ENCODE data around the gene SDR42E1.

Gene SDR42E1, protein sequence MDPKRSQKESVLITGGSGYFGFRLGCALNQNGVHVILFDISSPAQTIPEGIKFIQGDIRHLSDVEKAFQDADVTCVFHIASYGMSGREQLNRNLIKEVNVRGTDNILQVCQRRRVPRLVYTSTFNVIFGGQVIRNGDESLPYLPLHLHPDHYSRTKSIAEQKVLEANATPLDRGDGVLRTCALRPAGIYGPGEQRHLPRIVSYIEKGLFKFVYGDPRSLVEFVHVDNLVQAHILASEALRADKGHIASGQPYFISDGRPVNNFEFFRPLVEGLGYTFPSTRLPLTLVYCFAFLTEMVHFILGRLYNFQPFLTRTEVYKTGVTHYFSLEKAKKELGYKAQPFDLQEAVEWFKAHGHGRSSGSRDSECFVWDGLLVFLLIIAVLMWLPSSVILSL

DNA sequence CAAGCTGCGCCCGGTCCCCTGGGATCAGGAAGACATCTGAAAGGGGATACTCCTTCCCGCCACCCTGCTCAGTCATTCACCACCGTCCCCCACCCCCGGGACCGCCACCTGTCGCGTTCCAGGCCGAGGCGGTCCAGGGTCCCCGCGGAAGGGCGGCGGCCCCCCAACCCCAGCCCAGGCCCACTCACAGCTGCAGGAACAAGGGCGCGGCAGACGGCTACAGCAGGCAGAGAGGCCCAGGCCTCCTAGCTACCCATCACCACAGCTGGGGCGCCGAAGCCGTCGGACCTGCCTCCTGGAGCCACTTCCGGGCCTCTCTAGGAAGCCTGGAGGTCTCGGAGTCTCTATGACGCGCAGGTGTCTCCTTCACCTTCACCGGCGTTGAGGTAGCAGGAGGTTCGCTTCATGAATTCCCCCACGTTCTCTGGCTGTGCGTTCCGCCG lies at the start of gene SDR42E1:
Gene SDR42E1, minus strand, starts transcription at position 272 of the 443 bp plus-strand sequence. CDS start 10,612 bp downstream, outside the sequence.
- DNase-seq (ENCODE audit: low spot score): no peak

DNA sequence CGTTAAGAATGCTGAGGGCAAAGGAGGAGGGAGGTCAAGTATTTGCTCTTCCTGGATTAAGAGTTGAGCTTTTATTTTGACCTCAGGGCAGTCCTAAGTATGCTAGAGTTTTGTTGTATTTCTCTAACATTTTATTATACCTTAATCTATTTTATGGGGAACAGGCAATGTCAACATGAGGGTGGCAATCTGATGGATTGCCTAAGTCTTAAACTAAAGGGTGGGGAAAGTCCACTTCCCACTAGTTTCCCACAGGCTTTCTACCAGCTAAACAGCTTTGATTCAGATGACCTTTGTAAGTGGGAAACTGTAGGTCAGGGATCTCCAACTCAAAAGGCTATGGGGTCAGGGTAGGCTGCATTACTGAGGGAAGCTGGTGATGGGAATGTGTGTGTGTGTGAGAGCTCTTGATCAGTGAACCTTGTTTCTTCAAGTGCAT lies 48.7 kb upstream of the SDR42E1 start:
- DNase-seq (ENCODE audit: low spot score): no peak

- DNase-seq (ENCODE audit: low spot score): no peak
Measured at GRCh38 chr16:82059161-82059982, 48.1 kb upstream of the SDR42E1 start.

DNA sequence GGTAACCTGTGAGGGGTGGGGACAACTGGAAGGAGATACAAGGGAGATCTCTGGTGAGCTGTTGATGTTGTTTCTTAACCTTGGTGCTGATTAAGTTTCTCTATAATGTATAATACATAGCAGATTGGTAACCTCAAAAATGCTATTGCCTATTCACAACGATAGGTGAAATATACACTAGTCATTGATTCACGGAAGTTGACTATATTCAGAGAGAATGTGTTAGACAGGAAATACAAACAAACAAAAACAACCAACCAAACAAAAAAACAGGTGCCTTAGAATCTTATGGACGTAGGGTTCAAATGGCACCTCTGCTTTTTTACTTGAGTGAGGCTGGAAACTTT lies 45.3 kb upstream of the SDR42E1 start:
- no peak for DNase-seq (ENCODE audit: low spot score)

DNA sequence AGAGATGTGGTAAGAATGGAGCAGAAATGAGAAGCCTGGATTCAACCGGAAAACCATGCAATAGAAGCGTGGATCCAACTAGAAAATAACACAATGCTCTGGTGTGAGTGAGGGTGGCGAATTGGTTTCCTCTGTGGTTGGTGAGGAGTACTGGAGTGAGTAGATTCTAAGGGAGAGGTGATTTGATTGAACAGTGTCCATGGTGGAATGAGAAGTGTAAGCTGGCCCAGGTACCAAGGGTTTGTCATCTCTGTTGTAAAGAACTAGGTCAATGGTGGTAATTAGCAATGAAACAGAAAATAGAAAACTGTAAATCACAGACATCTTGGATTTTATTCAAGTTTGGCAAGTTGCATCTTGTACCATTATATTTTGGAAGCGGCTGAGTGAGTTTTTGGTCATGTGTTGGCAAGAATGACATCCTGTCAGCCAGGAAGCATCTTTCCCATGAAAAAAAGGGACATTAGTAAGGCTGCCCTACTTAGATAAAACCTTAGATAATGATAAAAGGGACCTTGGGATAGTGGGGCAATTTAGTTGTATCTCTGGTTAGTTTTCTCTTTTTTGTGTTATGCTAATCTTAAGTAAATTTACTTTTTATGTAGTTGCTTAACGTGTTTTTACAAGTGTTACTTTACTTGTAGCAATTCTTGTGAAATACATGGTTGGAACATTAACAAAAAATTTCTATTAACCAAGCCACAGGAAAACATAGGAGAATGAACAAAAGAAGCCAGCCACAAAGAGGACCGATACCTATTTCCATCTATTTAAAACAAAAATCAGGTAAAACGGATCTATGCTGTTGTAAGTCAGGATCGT lies 44.7 kb upstream of the SDR42E1 start:
- DNase-seq (ENCODE audit: low spot score): no peak

DNA sequence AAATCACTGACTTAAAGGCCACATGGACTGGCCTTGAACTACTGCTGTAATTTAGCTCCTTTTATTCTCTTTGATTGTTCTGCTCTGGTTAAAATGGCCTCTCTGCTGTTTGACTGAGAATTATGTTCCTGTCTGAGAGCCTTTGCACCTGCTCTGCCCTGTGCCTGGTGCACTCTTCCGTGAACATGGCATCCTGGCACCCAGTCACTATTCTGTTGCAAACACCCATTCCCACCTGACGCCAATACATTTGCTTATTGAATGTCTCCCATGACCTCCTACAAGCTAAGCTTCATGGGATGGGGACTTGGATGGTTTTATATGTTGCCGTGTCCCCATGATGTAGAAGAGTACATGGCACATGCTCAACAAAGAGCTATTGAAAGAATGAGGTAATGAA lies 43.8 kb upstream of the SDR42E1 start:
- no peak for DNase-seq (ENCODE audit: low spot score)

GRCh38 chr16:82051656-82052055 lies 40.4 kb upstream of the SDR42E1 start:
- DNase-seq (ENCODE audit: low spot score): no peak

DNA sequence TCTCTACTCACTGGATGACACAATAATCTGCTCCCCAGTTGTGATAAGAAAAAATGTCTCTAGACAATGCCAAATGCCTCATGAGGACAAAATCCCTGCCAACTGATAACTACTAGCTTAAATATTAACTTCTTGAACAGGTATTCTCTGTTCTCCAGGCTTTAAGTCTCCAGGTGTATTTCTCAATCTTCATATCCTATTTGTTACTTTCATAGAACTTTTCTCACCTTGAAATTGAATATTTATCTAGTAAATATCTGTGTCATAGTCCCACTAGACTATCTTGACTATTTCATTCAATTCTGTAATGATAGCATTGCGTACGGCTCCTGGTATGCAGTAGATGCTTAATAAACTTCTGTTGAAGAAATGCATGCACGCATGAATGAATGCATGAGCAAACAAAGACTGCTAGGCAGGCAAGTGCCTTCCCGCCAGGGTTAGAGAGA lies 39.7 kb upstream of the SDR42E1 start:
- no peak for DNase-seq (ENCODE audit: low spot score)

DNA sequence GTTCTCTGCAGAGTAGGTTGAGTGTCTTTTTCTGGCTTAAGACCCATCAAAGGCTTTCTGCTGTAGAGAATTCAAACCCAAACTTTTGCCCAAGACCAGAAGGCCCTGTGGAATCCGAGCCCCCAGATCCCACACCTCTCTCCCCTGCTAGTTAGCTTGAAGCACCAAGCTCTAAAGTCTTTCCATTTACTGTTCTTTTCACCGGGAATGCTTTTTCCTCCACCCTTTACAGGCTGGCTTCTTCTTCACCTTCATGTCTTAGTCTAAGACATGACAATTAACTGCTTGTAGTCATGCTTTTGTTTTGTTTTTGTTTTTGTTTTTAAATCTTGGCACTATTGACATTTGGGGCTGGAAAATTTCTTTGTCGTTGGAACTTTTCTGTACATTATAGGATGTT lies 39.2 kb upstream of the SDR42E1 start:
- DNase-seq (ENCODE audit: low spot score): no peak

DNA sequence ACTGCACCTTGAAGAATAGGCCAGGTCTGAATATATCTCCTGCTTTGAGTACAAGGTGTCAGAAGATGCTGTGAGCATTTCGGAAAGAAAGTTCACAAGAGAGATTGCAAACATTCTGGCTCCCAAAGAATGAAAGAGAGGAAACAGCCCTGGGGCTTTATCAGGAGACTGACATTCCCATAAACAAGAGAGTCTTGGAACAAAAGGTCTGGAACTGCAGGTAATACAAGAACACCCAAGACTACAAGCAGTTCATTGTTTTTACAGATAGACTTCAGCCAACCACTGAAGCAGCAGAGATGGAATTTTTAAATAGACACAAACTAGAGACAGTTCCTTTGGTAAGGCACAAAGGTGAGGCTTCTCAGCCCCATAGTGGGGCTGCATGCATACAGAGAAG lies 38.2 kb upstream of the SDR42E1 start:
- no peak for DNase-seq (ENCODE audit: low spot score)

GRCh38 chr16:82047787-82048186 lies 36.5 kb upstream of the SDR42E1 start:
- DNase-seq (ENCODE audit: low spot score): no peak

DNA sequence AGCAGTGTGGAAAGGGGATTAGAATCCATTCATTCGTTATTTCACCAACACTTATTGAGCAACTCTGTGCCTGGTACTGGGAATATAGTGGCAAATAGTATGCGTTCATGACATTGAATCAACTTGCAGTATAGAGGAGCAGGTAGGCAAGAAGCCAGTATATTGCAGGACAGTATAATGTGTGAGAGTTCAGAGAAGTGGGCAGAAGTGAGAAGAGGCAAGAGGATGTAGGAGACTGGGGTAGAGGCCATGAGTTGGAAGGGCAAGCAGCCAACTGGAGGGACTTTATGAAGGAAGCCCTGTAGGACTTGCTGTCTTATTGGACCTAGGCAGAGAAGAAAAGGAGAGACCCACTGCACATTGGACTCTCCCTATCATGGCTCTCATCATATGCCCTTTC lies 36.1 kb upstream of the SDR42E1 start:
- no peak for DNase-seq (ENCODE audit: low spot score)

- DNase-seq (ENCODE audit: low spot score): no peak
Measured at GRCh38 chr16:82046941-82047340, 35.7 kb upstream of the SDR42E1 start.

- DNase-seq (ENCODE audit: low spot score): no peak
Measured at GRCh38 chr16:82046541-82046940, 35.3 kb upstream of the SDR42E1 start.

DNA sequence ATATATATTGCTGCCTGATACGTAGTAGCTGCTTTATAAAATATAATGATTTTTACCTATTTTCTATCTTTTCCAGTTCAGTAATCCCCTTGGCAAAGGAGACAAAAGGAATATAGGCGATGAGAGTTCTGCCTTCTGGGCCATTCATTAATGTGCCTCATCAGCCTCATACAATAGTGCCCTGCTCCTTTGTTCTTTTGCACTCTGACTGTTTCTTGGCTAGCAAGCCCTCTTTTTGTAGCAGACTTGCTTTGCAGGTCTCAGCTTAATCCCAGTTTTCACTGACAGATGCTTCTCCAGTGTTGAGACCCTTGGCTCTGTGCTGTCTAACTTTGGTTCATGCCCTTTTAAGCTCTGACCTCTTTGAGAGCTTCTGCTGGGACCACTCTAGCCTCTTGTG lies 34.2 kb upstream of the SDR42E1 start:
- no peak for DNase-seq (ENCODE audit: low spot score)

- DNase-seq (ENCODE audit: low spot score): no peak
Measured at GRCh38 chr16:82044585-82044911, 33.3 kb upstream of the SDR42E1 start.

DNA sequence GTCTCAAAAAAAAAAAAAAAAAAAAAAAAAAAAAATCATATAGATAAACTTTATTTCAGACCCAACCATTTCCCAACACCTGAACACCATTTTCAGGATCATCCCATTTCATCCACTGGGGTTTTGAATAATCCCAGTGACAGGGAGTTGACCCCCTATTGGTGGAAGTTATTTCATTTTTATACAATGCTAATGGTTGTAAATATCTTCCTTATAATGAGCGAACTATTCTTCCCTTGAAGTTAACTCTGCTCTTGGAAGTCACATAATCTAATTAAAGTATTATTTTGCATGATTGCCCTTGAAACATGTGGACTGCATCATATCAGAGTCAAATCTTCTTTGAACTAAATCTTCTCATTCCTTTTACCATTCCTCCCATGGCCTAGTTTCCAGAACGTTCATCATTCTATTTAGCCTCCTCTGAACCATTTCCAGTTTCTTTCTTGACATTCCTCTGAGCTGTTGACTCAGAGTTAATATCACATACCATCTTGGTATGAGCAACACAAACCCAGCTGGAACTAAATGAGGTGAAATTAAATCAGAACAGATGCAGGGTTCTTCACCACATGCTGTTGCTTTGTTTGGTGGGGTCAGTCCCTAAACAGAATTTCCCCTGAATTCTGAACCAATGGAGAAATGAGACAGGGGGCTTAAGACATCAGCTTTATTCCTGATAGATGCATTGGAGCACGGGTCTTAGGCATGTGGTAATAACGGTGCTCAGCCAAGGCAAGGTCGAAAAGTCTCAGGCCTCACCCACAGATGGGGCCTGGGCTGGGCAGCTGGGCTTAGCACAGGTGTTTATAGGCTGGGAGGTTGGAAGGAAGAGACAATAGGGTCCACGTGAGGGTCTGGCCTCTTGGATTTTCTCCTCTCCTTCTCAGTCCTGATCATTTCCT lies 32.7 kb upstream of the SDR42E1 start:
- DNase-seq (ENCODE audit: low spot score): no peak

GRCh38 chr16:82042846-82043245 lies 31.6 kb upstream of the SDR42E1 start:
- no peak for DNase-seq (ENCODE audit: low spot score)

GRCh38 chr16:82042144-82042543 lies 30.9 kb upstream of the SDR42E1 start:
- DNase-seq (ENCODE audit: low spot score): no peak

GRCh38 chr16:82041542-82041941 lies 30.3 kb upstream of the SDR42E1 start:
- DNase-seq (ENCODE audit: low spot score): no peak

DNA sequence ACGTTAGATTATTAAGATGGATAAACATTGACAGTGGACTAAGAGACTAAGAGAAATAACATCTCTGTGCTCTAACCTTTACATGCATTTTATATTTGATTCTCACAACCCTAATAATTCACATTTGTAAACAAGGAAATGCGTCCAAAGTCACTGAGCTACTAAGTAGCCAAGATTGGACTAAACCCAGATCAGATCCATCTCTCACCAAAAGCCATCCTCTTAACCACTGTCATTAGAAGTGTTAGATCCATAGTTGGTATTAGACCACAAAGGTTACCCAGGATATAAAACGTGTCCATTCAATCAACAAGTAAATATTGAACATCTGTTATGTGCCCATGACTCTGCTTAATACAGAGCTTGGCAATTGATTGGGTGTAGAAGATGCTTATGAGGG lies 29.0 kb upstream of the SDR42E1 start:
- no peak for DNase-seq (ENCODE audit: low spot score)

Measured in SW480 (cell line).